Mucosa of rectum (tissue), 2 donors: ENCODE data around the gene MAN1A2.

Source experiments
- H3K27ac ChIP-seq, 2 donors: one replicate each; pipeline ENCODE4 v1.7.0; 2013; ENCODE audit warnings: inconsistent platforms in 2 of 2, low read depth in 2 of 2, low read length in 2 of 2
- H3K27me3 ChIP-seq, 2 donors: one replicate each; pipeline ENCODE4 v1.7.0; 2013; ENCODE audit warnings: low read length in 2 of 2; ENCODE audit not compliant: control insufficient read depth in 2 of 2, insufficient read depth in 2 of 2
- H3K36me3 ChIP-seq, 2 donors: one replicate each; pipeline ENCODE4 v1.7.0; 2013; ENCODE audit warnings: low read length in 2 of 2; ENCODE audit not compliant: control insufficient read depth in 2 of 2, insufficient read depth in 2 of 2
- H3K4me1 ChIP-seq, 2 donors: one replicate each; pipeline ENCODE4 v1.7.0; 2013; ENCODE audit warnings: low read length in 2 of 2, mild to moderate bottlenecking in 1 of 2; ENCODE audit not compliant: control insufficient read depth in 2 of 2, insufficient read depth in 2 of 2
- H3K4me3 ChIP-seq, 2 donors: one replicate each; pipeline ENCODE4 v1.7.0; 2013; ENCODE audit warnings: low read length in 2 of 2
- H3K9ac ChIP-seq, 2 donors: one replicate each; pipeline ENCODE4 v1.7.0; 2013; ENCODE audit warnings: low read length in 2 of 2, low read depth in 1 of 2, mild to moderate bottlenecking in 1 of 2
- H3K9me3 ChIP-seq, 2 donors: one replicate each; pipeline ENCODE4 v1.7.0; 2013; ENCODE audit warnings: low read length in 2 of 2; ENCODE audit not compliant: control insufficient read depth in 2 of 2
- donor health status: healthy.
- donor health status: Normal muscosa, but diverticular disease.

The MAN1A2 gene

GRCh38 chr1:117371441-117372151 lies 4.3 kb downstream of the MAN1A2 start:
- Histone ChIP-seq H3K4me3 (no peak overlapping the region), H3K9ac (no peak overlapping the region), H3K27me3 (no peaks in the 10 kb centered on the region), H3K4me1 (peaks cover 6 to 10% of the 10 kb centered on the region in 2 donors), H3K27ac (no peak overlapping the region), H3K36me3 (no peaks in the 10 kb centered on the region), H3K9me3 (no peaks in the 10 kb centered on the region)

- no peaks in the 10 kb centered on the region for H3K27me3 ChIP-seq
Observed at GRCh38 chr1:117372863-117373412, 5.7 kb downstream of the MAN1A2 start.

GRCh38 chr1:117373932-117374331 lies 6.7 kb downstream of the MAN1A2 start:
- H3K9me3 ChIP-seq = no peaks in the 10 kb centered on the region
- no peaks in the 10 kb centered on the region for H3K36me3 ChIP-seq
- H3K27ac ChIP-seq = no peak overlapping the region
- no peak overlapping the region for H3K9ac ChIP-seq
- peaks cover 6 to 10% of the 10 kb centered on the region in 2 donors for H3K4me1 ChIP-seq
- no peaks in the 10 kb centered on the region for H3K27me3 ChIP-seq
- no peak overlapping the region for H3K4me3 ChIP-seq

More at GRCh38 chr1:117372863-117373412, 5.7 kb downstream of the MAN1A2 start:
- no peaks in the 10 kb centered on the region for H3K36me3 ChIP-seq
- no peak overlapping the region for H3K9ac ChIP-seq
- H3K9me3 ChIP-seq = no peaks in the 10 kb centered on the region
- H3K4me1 ChIP-seq = peaks cover 6 to 10% of the 10 kb centered on the region in 2 donors
- no peak overlapping the region for H3K4me3 ChIP-seq
- no peak overlapping the region for H3K27ac ChIP-seq

- Histone ChIP-seq H3K36me3 (no peaks in the 10 kb centered on the region), H3K27ac (no peak overlapping the region), H3K9me3 (no peaks in the 10 kb centered on the region), H3K9ac (no peak overlapping the region), H3K4me1 (peaks cover 0 to 6% of the 10 kb centered on the region in 2 donors), H3K27me3 (no peaks in the 10 kb centered on the region), H3K4me3 (no peak overlapping the region)
Observed at GRCh38 chr1:117375327-117375726, 8.1 kb downstream of the MAN1A2 start.

- Histone ChIP-seq H3K4me1 (peaks cover 0 to 4% of the 10 kb centered on the region in 2 donors), H3K27ac (no peak overlapping the region), H3K4me3 (no peak overlapping the region), H3K9me3 (no peaks in the 10 kb centered on the region), H3K9ac (no peak overlapping the region), H3K27me3 (no peaks in the 10 kb centered on the region), H3K36me3 (no peaks in the 10 kb centered on the region)
Observed at GRCh38 chr1:117387060-117387633, 19.9 kb downstream of the MAN1A2 start.

GRCh38 chr1:117388328-117388727 lies 21.1 kb downstream of the MAN1A2 start:
- H3K9me3 ChIP-seq = no peaks in the 10 kb centered on the region

GRCh38 chr1:117389284-117389683 lies 22.0 kb downstream of the MAN1A2 start:
- Histone ChIP-seq H3K9me3 (no peaks in the 10 kb centered on the region), H3K4me1 (peaks cover 0 to 4% of the 10 kb centered on the region in 2 donors), H3K27me3 (no peaks in the 10 kb centered on the region), H3K36me3 (no peaks in the 10 kb centered on the region), H3K4me3 (no peak overlapping the region), H3K27ac (no peak overlapping the region), H3K9ac (no peak overlapping the region)

More at GRCh38 chr1:117388328-117388727, 21.1 kb downstream of the MAN1A2 start:
- Histone ChIP-seq H3K9ac (no peak overlapping the region), H3K27ac (no peak overlapping the region), H3K4me3 (no peak overlapping the region), H3K36me3 (no peaks in the 10 kb centered on the region), H3K4me1 (peaks cover 0 to 4% of the 10 kb centered on the region in 2 donors), H3K27me3 (no peaks in the 10 kb centered on the region)

GRCh38 chr1:117389779-117390178 lies 22.5 kb downstream of the MAN1A2 start:
- peaks cover 0 to 4% of the 10 kb centered on the region in 2 donors for H3K4me1 ChIP-seq

GRCh38 chr1:117392771-117393170 lies 25.5 kb downstream of the MAN1A2 start:
- Histone ChIP-seq H3K9ac (no peak overlapping the region), H3K4me1 (peaks cover 0 to 2% of the 10 kb centered on the region in 2 donors), H3K9me3 (no peaks in the 10 kb centered on the region), H3K27ac (no peak overlapping the region), H3K4me3 (no peak overlapping the region), H3K36me3 (no peaks in the 10 kb centered on the region), H3K27me3 (no peaks in the 10 kb centered on the region)

More at GRCh38 chr1:117389779-117390178, 22.5 kb downstream of the MAN1A2 start:
- Histone ChIP-seq H3K36me3 (no peaks in the 10 kb centered on the region), H3K27me3 (no peaks in the 10 kb centered on the region), H3K4me3 (no peak overlapping the region), H3K9ac (no peak overlapping the region), H3K9me3 (no peaks in the 10 kb centered on the region), H3K27ac (no peak overlapping the region)

- Histone ChIP-seq H3K9ac (no peak overlapping the region), H3K4me1 (peaks cover 0 to 2% of the 10 kb centered on the region in 2 donors), H3K27me3 (no peaks in the 10 kb centered on the region), H3K27ac (no peak overlapping the region), H3K9me3 (no peaks in the 10 kb centered on the region), H3K4me3 (no peak overlapping the region), H3K36me3 (no peaks in the 10 kb centered on the region)
Observed at GRCh38 chr1:117396074-117396473, 28.8 kb downstream of the MAN1A2 start.
